Measurements from ENCODE around the gene TBC1D22A. TPM values are rescaled to one million over a fixed set of nuclear protein-coding genes. Genes with fewer than 3 reads are reported as not detected.

TBC1D22A gene
- total RNA-seq, 4 donors from 2014 or later = 16.2 to 22.2 (median 17.8) TPM

GRCh38 chr22:46869831-46870441 is 107.5 kb downstream of the TBC1D22A start:
- Histone ChIP-seq H3K4me1 (no peaks in the 10 kb centered on the region), H3K9me3 (peaks cover 0 to 30% (median 2%) of the 10 kb centered on the region in 3 donors), H3K36me3 (peaks cover 0 to 19% of the 10 kb centered on the region in 2 donors), H3K27me3 (no peaks in the 10 kb centered on the region), H3K4me3 (no peak overlapping the region), H3K27ac (no peak overlapping the region)
- TF ChIP-seq EP300 (IDR thresholded peaks at IDR 0.05) (no peak), POLR2A (IDR thresholded peaks at IDR 0.05) (no peak), POLR2AphosphoS5 (IDR thresholded peaks at IDR 0.05) (no peak)
- TF ChIP-seq, protein P1, sequence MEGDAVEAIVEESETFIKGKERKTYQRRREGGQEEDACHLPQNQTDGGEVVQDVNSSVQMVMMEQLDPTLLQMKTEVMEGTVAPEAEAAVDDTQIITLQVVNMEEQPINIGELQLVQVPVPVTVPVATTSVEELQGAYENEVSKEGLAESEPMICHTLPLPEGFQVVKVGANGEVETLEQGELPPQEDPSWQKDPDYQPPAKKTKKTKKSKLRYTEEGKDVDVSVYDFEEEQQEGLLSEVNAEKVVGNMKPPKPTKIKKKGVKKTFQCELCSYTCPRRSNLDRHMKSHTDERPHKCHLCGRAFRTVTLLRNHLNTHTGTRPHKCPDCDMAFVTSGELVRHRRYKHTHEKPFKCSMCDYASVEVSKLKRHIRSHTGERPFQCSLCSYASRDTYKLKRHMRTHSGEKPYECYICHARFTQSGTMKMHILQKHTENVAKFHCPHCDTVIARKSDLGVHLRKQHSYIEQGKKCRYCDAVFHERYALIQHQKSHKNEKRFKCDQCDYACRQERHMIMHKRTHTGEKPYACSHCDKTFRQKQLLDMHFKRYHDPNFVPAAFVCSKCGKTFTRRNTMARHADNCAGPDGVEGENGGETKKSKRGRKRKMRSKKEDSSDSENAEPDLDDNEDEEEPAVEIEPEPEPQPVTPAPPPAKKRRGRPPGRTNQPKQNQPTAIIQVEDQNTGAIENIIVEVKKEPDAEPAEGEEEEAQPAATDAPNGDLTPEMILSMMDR (IDR thresholded peaks at IDR 0.05) = no peak
- 68% methylated on average over 1 of the region's 1 CpG; no CpG with 5 or more reads in 1 of the 2 donors for WGBS, 2 donors (ENCODE audit: low coverage in 1 of 2)
- no peak for ATAC-seq

- Histone ChIP-seq H3K4me3 (no peak overlapping the region), H3K9me3 (peaks cover 0 to 30% (median 2%) of the 10 kb centered on the region in 3 donors), H3K36me3 (peaks cover 0 to 16% of the 10 kb centered on the region in 2 donors), H3K4me1 (no peaks in the 10 kb centered on the region), H3K27ac (no peak overlapping the region), H3K27me3 (no peaks in the 10 kb centered on the region)
- TF ChIP-seq EP300 (IDR thresholded peaks at IDR 0.05) (no peak), POLR2AphosphoS5 (IDR thresholded peaks at IDR 0.05) (no peak), POLR2A (IDR thresholded peaks at IDR 0.05) (no peak)
- TF ChIP-seq, protein P1 (IDR thresholded peaks at IDR 0.05) = no peak
- WGBS, 2 donors (ENCODE audit: low coverage in 1 of 2) = 94% methylated on average over 2 of the region's 2 CpGs
- ATAC-seq = no peak
Observed at GRCh38 chr22:46871826-46872225, 109.4 kb downstream of the TBC1D22A start.

GRCh38 chr22:46875089-46875488 is 112.6 kb downstream of the TBC1D22A start:
- no peak overlapping the region for H3K27ac ChIP-seq
- peaks cover 0 to 29% (median 2%) of the 10 kb centered on the region in 3 donors for H3K9me3 ChIP-seq
- no peak overlapping the region for H3K4me3 ChIP-seq
- no peaks in the 10 kb centered on the region for H3K4me1 ChIP-seq
- no peak for ATAC-seq
- WGBS, 2 donors (ENCODE audit: low coverage in 1 of 2) = 63 to 76% methylated on average over 4 of the region's 4 CpGs
- H3K27me3 ChIP-seq = no peaks in the 10 kb centered on the region
- TF ChIP-seq EP300 (IDR thresholded peaks at IDR 0.05) (no peak), POLR2AphosphoS5 (IDR thresholded peaks at IDR 0.05) (no peak), POLR2A (IDR thresholded peaks at IDR 0.05) (no peak)
- TF ChIP-seq, protein P1 (IDR thresholded peaks at IDR 0.05) = no peak
- peaks cover 0 to 15% of the 10 kb centered on the region in 2 donors for H3K36me3 ChIP-seq

DNA sequence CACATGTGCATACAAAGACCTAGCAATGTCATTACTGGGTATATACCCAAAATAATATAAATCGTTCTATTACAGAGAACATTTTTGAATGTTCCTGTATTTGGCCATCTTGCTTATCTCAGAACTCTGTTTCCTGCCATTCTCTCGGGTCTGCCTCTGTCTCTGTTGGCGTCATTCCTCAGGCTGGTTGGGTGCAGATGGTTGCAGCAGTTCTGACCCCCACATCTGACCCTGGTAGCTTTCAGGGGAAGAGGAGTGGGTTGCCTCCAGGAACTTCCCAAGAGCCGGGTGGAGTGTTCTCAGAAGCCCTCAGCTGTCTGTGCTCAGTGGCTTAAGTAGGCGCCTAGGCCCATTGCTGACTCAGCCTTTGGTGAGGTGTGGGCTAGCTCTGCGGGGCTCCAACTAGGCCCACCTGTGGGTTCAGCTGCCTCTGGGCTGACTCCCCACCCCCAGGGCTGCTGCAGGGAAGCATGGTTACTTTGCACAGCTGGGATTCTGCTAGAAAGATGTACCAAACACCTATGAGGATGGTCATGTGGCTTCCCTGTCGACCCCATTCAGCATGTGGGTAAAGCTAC is 114.0 kb downstream of the TBC1D22A start:
- TF ChIP-seq, protein P1 (IDR thresholded peaks at IDR 0.05) = no peak
- TF ChIP-seq POLR2AphosphoS5 (IDR thresholded peaks at IDR 0.05) (no peak), POLR2A (IDR thresholded peaks at IDR 0.05) (no peak), EP300 (IDR thresholded peaks at IDR 0.05) (no peak)
- Histone ChIP-seq H3K4me3 (no peak overlapping the region), H3K4me1 (no peaks in the 10 kb centered on the region), H3K36me3 (peaks cover 0 to 13% of the 10 kb centered on the region in 2 donors), H3K27me3 (no peaks in the 10 kb centered on the region), H3K9me3 (peaks cover 0 to 15% (median 2%) of the 10 kb centered on the region in 3 donors), H3K27ac (no peak overlapping the region)
- WGBS, 2 donors (ENCODE audit: low coverage in 1 of 2) = 90 to 94% methylated on average over 4 to 5 of the region's 7 CpGs
- ATAC-seq = no peak

All from gastroesophageal sphincter (tissue), 4 donors.